HG03159 (cell line): ENCODE data around the gene USP3.

Source experiments
- ATAC-seq: cut with Tn5 transposase; IDR thresholded peaks from one replicate; pipeline ENCODE4 v1.9.1; 2021; ENCODE audit warnings: mild to moderate bottlenecking, moderate library complexity; ENCODE audit not compliant: unreplicated experiment

USP3 gene

DNA sequence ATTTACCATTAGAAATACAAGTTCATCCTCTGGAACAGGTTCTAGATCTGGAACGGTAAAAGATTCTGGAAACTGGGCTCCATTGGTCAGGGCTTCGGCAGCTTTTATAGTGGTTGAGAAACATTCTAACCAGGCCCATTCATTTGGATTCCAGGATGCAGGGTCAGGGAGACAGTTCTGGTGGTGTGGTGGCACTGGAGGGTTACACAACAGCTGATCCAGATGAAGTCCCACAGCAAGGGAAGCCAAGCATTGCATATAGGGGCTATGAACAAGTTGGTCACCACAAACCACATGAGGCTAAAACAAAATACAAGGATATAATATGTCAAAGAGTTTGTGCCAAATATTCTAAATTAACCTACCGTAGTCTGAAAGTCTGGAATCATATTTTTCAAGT is 135.8 kb downstream of the USP3 start:
- no peak for ATAC-seq
